ENCODE measurements around the gene CA5A. TPM values are rescaled to one million over a fixed set of nuclear protein-coding genes. Genes with fewer than 3 reads are reported as not detected.
A peak's percentile ranks its signal among the peaks of the same experiment; 100 is the strongest.

The CA5A gene
- total and polyA plus RNA-seq, 2 of the 13 experiments (the other 11 are each of a cell fraction or from before 2014, with no cell fraction given): 66.8 to 106 TPM

- TF ChIP-seq TRIM24 (CRISPR knock-in tag; IDR thresholded peaks at IDR 0.05) (no peak), ZNF567 (CRISPR knock-in tag; IDR thresholded peaks at IDR 0.05; ENCODE audit: borderline replicate concordance) (no peak), ZNF710 (CRISPR knock-in tag; IDR thresholded peaks at IDR 0.05; ENCODE audit: borderline replicate concordance) (no peak), ZNF569 (CRISPR knock-in tag; IDR thresholded peaks at IDR 0.05; ENCODE audit: borderline replicate concordance) (no peak), POLR2G (IDR thresholded peaks at IDR 0.05; ENCODE audit: low read depth, low read length) (peak; percentile 60), JUND (CRISPR knock-in tag; IDR thresholded peaks at IDR 0.05) (peak; percentile 57; the same call in 1 of the 2 replicates), ZNF142 (CRISPR knock-in tag; IDR thresholded peaks at IDR 0.05) (no peak), CHD2 (IDR thresholded peaks at IDR 0.05; ENCODE audit: low read depth, low read length) (no peak), NCOA2 (CRISPR knock-in tag; IDR thresholded peaks at IDR 0.05) (peak; percentile 80; the same call in 1 of the 2 replicates), ZNF44 (CRISPR knock-in tag; IDR thresholded peaks at IDR 0.05) (no peak), TGIF2 (CRISPR knock-in tag; IDR thresholded peaks at IDR 0.05) (no peak), RELA (CRISPR knock-in tag; IDR thresholded peaks at IDR 0.05) (no peak), NR2F2 (IDR thresholded peaks at IDR 0.05; ENCODE audit: borderline replicate concordance, low read depth) (no peak), TEAD3 (CRISPR knock-in tag; optimal IDR thresholded peaks at IDR 0.05; ENCODE audit: borderline replicate concordance) (peak; percentile 86), MEIS2 (CRISPR knock-in tag; IDR thresholded peaks at IDR 0.05) (peak; percentile 76; the same call in 1 of the 2 replicates), FOXO1 (CRISPR knock-in tag; IDR thresholded peaks at IDR 0.05) (no peak), ZNF264 (CRISPR knock-in tag; IDR thresholded peaks at IDR 0.05) (no peak), ZNF724P (CRISPR knock-in tag; IDR thresholded peaks at IDR 0.05; ENCODE audit: borderline replicate concordance) (no peak), FLYWCH1 (CRISPR knock-in tag; IDR thresholded peaks at IDR 0.05) (no peak), PHF21A (CRISPR knock-in tag; IDR thresholded peaks at IDR 0.05) (no peak), NR2F6 (IDR thresholded peaks at IDR 0.05) (peak; percentile 90), NR2F6 (CRISPR knock-in tag; IDR thresholded peaks at IDR 0.05) (peak; percentile 96), ZNF207 (IDR thresholded peaks at IDR 0.05; ENCODE audit: borderline replicate concordance) (no peak), DNMT3B (CRISPR knock-in tag; conservative IDR thresholded peaks at IDR 0.05) (no peak), BATF2 (CRISPR knock-in tag; IDR thresholded peaks at IDR 0.05) (no peak), ZMYM3 (CRISPR knock-in tag; IDR thresholded peaks at IDR 0.05) (no peak), NR1H2 (CRISPR knock-in tag; IDR thresholded peaks at IDR 0.05; ENCODE audit: borderline replicate concordance, low read depth) (no peak)
Measured at GRCh38 chr16:87856791-87857228, 79.5 kb downstream of the CA5A start (continued).
